Measurements from ENCODE around the gene APOM.

The APOM gene

DNA sequence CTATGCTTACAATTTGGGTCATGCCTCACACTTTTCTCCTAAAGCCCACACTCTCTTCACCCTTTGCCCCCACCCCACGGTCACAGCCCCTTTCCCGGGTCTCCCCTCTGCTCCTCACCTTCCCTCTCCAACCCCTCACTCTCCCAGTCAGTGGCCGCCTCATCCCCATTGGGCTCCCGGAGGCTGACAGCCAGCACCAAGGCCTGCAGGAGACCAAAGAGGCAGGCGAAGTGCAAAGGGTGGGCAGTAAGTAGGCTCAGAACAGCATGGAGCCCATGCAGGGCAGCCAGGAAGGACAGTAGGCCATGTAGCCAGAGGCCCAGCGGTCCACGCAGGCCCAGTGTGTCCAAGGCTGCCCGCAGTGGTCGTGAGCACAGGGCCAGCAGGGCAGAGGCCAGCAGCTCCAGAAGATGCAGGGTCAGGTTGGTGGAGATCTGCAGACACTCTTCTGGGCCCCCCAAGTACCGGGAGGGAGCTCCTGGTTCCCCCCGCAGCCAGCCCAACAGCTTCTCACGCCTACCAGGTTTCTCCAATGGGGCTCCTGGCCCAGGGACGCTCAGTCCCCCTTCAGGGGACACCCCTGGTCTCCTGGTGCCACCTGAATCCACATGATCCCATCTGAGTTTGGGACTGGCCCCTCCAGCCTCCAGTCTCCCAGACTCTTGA, 3.4 kb downstream of the APOM start:
- no peak for DNase-seq

DNA sequence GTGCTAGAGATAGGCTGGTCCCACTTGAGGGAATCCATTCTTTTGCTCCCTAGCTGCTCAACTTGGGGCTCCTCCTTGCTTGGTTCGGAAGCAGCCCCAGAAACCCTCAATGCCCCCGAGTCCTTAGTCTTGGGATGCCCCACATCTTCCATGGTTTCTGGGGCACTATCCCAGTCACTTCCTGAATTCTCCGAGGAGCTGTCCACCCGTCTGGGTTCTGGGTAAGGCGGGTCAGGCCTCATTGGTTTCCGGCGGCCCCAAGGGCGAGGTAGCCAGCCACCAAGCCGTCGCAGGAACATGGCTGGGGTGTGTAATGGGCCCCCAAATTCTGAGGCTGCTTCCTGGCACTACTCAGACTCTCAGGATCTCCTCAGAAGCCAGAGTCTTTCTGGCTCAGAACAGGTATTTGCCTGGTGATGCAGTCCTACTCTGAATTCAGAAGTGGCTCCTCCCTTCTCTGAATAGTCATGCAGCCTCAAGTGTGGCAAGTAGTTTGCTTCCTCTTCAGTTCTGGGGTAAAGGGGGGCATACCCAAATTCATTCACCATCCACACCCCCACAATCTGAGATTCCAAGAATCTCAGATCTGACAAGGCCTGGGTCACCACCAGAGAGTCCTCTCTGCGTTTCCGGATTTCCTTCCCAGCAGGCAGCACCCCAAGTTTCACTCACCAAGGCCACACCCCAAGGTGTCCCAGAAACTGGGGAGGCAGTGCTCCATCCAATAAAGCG, 4.1 kb downstream of the APOM start:
- no peak for DNase-seq

DNA sequence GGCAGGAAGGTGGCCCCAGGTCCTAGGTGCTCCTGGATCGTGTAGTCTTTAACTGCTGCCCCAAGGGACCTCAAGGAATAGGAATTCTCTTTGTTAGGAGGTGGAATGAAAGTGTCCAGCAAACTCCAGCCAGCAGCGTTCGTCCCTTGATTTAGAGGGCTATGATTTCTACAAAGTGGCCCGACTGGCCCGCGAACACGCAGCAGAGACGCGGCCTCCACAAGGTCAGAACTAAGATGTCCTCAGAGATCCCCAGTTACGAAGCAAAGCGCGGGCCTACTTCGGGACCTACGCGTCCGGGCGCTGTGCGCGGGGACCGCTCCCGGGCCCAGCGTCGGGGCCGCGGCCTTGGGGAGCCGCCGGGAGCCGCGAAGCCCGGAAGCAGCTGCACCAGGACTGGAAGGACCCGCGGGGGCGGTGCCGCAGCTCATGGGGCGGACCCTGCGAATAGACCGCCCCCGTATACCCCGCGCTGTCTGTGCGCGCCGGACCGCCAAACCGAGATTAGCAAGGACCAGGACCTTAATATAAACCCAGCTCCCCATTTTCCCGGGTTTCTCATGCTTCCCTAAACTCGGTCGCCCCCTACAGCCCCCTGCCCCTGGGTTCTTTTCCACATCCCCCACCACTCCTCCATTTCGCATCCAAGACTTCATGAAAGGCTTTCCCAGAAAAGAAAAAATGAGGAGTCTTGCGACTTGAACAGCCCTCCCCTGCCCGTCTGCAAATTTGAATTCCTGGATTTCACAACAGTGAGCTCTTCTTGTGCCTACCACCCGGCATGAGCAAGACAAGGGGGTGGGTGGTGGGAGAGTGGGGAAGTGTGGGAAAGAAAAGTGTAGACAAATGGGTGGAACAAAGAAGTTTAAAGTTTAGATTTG, 4.9 kb downstream of the APOM start, which contains the start of gene C6orf47:
Gene C6orf47, minus strand, starts transcription at position 398 of the 881 bp plus-strand sequence. CDS start 831 bp downstream, outside the sequence.
- peak; percentile 79 to 87 for DNase-seq

DNA sequence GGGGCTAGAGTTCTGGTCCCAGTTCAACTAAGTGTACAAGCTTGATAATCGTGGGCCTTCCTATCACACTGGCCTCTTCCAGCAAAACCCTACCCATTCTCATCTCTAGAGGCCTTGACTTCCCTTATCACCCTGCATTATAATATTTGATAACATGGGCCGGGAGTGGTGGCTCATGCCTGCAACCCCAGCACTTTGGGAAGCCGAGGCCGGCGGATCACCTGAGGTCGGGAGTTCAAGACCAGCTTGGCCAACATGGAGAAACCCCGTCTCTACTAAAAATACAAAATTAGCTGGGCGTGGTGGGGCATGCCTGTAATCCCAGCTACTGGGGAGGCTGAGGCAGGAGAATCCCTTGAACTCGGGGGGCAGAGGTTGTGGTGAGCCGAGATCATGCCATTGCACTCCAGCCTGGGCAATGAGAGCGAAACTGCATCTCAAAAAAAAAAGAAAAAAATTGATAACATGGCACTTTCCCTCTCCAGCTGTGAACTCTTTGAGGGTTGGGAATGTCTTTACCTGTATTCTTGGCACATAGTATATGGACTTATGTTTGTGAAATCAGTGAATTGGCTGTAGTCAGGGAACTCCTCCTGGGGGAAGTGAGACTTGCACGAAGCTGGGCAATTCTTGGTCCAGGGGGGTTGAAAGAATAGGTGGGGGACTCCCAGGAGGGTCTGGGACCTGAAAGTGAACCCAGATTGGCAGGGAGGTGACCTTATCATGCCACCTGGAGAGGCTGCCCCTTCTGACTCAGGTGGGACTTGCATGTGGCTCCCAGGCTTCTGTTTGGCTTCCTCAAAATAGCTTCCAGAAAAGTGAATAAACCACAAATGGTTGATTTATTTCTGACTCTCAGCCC, 5.8 kb downstream of the APOM start:
- no peak for DNase-seq

DNA sequence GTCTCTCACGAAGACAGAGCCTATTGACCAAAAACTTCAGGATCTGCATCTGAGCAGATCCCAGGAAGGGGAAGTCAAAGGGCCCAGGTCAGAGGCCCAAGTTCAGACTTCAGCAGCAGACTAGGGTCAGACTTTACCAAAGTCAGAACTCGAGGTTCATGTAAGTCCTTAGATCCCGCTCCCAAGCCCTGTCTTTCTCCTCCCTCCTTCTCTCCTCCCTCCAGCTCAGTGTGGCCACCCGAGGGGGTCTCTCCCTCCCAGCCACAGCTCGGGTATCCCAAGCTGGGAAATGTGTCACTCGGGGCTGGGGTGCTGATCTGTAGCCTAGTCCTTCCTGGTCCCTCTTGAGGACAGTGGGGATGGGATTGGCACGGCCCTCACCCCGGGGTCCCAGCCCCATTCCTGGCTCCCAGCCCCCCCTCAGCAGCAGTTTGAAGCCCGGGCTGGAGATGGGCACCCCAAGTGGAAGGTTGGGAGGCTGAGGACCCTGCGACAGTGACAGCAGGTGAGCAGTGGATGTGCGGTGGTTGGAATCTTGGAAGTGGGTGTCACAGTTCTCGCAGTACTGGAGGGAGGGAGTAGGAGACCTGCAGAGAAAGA, 6.5 kb downstream of the APOM start:
- no peak for DNase-seq

DNA sequence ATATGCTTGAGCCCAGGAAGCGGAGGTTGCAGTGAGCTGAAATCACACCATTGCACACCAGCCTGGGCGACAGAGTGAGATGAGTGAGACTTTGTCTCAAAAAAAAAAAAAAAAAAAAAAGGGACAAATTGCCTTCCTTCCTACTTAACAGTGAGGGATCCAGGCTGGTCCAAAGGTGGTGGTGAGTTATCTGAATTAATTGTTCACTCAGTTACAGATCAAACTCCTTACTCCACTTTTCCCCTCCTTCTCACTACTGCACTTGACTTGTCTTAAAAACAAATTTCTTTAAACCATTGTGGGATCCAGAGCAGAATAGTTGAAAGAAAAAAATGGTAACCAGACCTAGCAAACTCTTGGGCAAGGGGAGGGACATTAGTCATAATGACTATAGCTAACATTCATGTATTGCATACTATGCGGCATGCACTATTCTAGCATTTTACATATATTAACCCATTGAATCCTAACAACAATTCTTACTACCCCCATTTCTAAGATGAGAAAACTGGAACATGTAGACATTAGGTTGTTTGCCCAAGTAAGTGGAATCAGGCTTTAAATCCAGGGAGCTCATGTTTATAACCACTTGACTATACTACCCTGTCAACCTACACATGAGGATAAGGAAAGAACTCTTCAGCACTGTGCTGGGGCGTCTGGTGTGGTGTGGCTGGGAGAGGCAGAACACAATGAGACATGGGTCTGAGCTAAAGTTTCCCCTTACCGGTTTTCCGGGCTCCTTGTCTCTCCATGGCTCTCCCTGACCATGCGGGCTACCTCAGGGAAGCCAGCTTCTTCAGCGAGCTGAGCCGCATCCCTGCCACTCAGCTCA, 7.6 kb downstream of the APOM start:
- no peak for DNase-seq

DNA sequence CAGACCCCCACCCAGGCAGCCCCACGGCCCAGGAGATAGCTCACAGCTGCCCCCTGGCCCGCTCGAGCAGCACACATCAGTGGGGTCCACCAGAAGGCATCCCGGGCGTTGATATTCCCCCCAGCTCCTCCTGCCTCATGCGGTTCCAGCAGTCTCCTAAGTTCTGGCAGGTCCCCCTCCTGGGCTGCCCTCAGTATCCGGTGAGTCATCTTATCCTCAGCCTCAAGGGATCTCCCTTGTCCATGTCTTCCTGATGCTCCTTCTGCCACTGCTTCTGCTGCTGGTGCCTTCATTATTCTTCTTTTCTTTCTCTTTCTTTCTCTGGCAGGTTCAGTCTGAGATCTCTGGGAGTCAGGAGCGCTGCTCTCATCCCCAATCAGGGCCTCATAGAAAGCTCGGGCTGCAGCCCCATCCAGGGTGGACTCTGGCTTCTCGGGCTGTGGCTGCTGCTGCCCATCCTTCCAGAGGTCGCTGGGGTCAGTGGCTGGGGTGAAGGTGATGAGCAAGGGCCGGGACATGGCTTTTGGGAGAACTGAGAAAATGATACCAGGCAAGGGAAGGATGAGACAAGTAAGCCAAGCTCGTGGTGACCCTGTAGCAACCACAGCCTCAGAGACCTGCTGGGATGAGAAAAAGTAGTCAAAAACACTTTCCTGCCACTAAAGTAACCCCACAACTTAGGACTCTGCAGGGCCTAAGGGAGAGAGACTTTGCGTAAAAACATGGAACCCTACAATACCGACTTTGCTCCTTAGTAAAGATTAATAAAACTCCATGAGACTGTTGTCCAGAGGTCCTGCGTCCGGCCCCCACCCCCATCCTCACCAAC, 8.5 kb downstream of the APOM start:
- peak in 1 of 2 experiments; percentile 29 for DNase-seq

DNA sequence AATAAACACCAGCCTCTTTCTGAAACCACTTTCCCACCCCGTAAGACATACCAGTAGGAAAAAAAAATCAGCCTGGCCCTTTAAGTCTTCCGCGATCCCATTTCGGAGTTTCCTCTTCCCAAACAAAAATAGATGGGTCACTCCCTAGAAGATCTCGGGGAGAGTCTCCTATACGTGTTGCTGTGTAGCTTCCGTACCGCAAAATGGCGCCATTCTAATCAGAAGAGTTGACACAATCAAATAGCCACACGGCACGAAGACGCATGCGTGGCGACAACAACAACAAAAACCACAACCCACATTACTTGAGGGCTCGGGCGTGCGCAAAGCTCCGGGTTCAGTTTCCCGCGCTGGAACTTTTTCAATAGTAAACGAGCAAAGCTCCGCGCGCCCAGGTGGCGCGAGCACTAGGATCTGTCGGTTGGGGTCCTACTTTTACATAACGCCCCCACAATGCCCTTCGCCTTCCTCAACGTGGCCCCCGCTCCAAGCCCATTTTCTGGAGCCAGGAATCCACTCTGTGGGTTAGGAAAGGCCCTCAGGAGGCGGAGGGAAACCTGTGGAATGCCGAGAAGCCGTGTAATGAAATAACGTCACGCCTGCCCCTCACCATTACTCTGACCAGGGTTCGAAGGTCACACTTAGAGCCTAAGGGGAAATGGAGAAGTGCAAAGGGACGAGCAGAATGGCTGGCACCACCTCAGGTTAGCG, 9.3 kb downstream of the APOM start, which contains the start of gene GPANK1:
Gene GPANK1, minus strand, starts transcription at position 208 of the 711 bp plus-strand sequence. CDS start 519 bp downstream, outside the sequence.
- peak; percentile 82 to 95 for DNase-seq

DNA sequence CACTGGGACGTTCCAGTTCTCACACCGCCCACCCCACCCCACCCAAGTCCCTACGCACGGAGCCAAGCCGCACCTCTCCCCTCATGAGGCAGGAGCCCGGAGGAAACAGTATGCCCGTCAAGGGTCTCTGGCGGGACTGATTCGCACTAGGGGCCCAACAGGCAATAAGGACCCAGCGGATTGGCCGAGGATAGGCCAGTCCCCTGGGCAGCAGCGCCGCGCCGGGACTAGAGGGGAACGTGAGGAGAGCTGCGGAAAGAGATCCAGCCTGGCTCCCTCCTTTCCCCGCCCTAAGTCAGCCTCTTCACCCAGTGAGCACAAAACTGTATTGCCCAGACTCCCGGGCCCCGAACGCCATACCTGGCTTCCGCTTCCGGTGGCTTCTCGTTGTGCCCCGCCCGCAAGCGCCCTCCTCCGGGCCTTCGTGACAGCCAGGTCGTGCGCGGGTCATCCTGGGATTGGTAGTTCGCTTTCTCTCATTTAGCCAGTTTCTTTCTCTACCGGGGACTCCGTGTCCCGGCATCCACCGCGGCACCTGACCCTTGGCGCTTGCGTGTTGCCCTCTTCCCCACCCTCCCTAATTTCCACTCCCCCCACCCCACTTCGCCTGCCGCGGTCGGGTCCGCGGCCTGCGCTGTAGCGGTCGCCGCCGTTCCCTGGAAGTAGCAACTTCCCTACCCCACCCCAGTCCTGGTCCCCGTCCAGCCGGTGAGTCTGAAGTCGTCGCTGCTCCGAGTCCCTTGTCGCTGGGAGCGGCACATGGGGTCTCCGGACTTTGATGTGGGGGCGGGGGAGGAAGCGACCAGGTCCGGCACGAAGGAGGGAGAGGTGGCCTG, 10.0 kb downstream of the APOM start, which contains the start of gene CSNK2B:
Gene CSNK2B, plus strand, starts transcription at position 580 of the 836 bp plus-strand sequence. CDS start 752 bp downstream, outside the sequence.
- DNase-seq = peak; percentile 97 to 98

DNA sequence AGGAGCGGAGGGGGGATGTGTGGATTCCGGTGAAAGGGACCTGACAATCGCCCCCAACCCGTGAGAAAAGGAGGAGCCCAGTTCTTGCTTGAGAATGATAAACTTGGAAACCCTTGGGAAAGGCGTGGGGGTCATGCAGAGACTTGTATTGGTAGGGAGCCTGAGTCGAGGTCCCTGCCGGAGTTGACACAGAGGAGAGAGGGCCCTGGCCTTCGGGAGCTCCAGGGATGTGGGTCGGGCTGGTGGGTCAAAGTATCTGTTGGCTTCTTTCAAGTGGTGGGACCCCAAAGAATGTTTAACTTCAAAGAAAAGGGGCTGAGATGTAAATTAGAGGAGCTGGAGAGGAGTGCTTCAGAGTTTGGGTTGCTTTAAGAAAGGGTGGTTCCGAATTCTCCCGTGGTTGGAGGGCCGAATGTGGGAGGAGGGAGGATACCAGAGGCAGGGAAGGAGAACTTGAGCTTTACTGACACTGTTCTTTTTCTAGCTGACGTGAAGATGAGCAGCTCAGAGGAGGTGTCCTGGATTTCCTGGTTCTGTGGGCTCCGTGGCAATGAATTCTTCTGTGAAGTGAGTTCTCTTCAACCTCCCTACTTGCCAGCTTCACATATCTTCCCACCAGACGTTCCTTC, 10.8 kb downstream of the APOM start:
- DNase-seq = no peak

DNA sequence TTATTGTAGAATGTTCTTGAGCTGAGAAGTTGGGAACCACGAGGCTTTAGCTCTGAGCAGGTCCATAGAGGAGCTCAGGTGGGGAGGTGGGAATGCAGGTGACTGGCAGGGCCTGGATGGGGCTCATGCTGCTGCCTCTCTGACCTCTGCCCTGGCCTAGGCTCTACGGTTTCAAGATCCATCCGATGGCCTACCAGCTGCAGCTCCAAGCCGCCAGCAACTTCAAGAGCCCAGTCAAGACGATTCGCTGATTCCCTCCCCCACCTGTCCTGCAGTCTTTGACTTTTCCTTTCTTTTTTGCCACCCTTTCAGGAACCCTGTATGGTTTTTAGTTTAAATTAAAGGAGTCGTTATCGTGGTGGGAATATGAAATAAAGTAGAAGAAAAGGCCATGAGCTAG, 14.0 kb downstream of the APOM start, which contains the start of gene LY6G5B:
Gene LY6G5B, plus strand, starts transcription at position 301 of the 400 bp plus-strand sequence. CDS start 975 bp downstream, outside the sequence.
- no peak for DNase-seq

DNA sequence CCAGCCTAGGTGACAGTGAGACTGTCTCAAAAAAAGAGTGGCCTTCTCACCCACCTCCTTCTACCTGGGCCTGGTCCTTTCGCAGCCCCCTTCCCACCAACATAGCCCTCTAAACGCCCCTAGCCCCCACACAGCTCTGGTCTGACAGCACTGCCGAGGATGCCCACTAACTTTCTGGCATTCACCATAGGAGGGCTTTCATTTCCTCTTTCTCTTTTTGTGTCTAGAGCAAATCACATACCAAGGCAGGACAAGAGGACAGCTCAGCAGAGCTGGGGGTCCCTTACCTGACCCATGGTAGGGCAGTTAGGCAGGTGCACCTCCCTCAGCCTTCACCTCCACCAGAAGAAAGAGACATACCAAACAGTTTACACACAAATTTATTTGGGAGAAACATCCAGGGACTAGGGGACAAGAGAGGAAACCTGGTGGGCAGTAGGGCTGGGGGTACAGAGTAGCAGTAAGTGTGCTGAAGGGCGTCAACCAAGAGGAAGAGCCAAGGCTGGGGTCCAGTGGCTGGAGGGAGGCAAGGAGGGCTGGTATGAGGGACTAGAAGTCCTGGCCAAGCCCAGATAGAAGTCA, 20.7 kb downstream of the APOM start:
- DNase-seq = no peak

DNA sequence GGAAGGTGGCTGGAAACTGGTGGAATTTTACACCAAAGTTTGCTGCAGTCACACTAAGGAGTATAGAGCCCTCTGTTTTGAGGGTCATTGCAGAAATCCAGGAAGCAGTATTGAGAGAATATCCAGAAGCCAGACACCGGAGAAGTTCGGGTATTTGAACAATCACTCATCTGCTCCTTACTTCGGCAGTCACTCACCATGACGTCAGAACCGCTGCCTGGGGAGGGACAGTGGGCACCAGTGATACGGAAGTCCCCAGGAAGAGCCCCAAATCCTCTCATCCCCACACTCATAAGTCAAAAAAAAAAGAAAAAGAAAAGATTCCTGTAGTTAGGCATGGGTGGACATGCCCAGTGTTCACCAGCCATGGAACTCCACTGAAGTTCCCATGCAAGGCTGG, 21.2 kb downstream of the APOM start:
- no peak for DNase-seq

DNA sequence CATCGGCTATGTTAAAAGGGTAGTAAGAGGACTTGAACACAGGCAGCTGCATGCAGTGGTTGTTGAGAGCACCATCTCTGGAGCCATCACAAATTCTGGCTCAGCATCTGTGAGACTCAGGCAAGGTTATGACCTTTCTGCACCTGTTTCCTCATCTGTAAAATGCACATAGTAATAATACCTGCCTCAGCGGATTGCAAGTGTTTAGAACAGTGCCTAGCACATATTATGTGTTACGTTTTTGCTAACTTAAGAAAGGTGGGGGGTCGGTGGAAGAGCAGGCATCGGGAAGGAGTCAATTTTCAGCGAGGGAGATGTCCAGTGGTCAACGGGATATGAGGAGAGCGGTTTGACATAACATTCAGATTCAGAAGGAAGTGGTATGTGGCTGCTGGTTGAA, 22.3 kb downstream of the APOM start:
- no peak for DNase-seq

DNA sequence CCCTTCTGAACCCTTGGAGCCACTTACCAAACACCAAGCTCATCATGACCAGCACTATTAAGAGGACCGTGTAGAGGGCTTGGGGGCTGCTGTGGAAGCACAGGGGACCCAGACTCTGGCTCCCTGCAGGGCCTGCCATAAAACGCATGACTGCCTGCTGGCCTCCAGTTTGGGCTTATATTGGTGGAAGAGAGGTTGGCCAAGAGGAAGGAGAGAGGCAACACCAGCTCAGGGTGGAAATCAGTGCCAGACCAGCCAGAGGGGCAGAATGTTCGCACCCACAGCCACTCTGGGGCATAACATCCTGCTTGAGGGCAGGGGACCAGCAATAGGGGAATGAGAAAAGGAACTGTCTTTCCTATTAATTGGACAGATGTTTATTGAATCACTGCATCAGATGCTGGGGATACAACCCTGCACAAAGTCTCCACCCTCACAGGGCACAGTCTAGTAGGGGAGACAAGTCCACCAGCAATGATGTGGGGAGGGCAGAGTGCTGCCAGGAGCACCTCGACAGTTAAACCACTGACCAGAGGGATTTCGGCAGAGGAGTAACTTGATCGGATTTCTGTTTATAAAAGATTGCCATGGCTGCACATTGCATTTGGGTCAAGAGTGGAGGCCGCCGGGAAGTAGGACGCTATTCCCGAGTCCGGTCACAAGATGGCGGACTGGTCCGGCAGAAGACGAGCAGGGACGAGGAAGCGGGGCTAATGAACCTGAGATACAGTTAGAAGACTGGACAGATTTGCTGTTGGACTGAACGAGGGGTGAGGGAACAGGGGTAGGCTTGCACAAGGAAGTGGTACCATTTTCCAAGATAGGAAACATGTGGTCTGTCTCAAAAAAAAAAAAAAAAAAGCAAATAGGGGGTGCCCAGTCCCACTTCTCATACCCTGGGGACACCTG, 24.8 kb downstream of the APOM start, which contains the start of gene LY6G5C:
Gene LY6G5C, minus strand, starts transcription at position 842 of the 909 bp plus-strand sequence. Its CDS starts 694 bp downstream, at position 148.
- peak; percentile 74 to 77 for DNase-seq

All from NCI-H2081 (cell line).